ENCODE data around the gene KATNAL1.
"Not testable (repeated sequence)": the region's sequence is repeated elsewhere in the genome, so short reads cannot be mapped to it uniquely, and the experiment has no call there.

KATNAL1 gene

DNA sequence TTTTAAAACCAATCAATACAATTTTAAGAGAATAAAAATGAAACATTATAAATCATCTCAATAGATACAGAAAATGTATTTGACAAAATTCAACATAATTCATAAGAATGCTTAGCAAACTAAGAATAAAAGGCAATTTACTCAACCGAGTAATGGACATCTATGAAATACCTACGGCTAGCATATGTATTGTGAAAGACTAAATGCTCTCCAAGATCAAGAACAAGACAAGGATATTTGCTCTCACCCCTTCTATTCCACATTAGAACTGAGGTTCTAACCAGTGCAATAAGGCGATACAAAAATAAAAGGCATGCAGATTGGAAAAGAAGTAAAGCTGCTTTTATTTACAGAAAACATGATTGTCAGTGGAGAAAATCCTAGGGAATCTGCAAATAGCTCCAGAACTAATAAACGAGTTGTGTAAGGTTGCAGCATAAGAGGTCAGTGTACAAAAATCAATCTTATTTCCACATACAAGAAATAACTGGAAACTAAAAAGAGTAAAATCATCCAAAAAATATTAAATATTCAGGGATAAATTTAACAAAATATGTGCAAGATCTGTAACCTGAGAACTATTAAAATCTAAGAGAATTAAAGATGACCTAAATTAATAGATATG, 16.4 kb downstream of the KATNAL1 start:
- no peak for DNase-seq

GRCh38 chr13:30289533-30289932, 17.8 kb downstream of the KATNAL1 start:
- DNase-seq: no peak

DNA sequence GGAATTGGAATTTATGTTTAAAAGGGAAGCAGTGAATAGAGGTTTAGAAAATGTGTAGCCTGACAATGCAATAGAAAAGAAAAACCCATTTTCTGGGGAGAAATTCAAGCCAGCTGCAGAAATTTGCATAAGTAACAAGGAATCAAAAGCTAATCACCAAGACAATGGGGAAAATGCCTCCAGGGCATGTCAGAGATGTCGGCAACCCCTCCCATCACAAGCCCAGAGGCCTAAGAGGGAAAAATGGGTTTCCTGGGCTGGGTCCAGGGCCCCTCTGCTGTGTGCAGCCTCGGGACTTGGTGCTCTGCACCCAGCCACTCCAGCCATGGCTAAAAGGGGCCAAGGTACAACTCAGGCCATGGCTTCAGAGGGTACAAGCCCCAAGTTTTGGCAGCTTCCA, 21.3 kb downstream of the KATNAL1 start:
- not testable (repeated sequence) for DNase-seq

DNA sequence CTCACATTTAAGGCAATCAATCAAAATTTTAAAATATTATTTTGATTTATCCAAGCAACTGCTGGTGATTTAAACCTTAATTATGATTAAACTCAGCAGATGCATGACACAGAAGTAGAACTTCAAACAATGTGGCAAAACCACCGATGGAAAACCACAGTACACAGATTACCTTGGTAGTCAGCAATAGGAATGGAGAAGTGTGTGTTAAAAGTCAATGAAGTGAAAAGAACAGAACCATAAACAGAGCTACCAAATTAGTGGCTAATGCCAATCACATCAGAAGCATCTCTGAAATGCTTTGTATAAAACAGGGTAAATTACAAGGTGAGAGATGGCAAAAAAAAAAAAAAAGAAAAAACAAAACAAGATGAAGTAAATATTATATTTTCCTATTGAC, 31.2 kb downstream of the KATNAL1 start:
- no peak for DNase-seq

DNA sequence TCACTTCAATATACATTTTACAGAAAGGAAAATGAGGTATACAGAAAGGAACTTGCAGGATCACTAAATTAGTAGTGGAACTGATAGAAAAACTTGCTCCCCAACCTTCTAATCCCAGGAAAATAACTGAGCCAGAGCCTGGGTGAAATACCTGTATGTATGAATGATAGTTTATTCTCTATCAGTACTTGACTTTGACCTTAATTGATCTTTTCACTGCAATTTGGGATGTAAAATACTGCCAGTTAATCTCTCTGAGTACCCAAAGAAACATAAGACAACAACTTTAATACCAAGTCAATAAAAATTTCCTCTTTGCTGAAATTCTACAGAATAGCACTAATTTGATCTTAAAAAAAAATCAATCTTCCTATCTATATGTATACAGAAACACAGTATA, 33.3 kb downstream of the KATNAL1 start:
- no peak for DNase-seq

- DNase-seq: not testable (repeated sequence)
Measured at GRCh38 chr13:30270035-30270434, 37.3 kb downstream of the KATNAL1 start.

- DNase-seq: no peak
Measured at GRCh38 chr13:30268673-30269072, 38.7 kb downstream of the KATNAL1 start.

- DNase-seq: no peak
Measured at GRCh38 chr13:30266756-30267155, 40.6 kb downstream of the KATNAL1 start.

- DNase-seq: not testable (repeated sequence)
Measured at GRCh38 chr13:30259149-30259733, 48.1 kb downstream of the KATNAL1 start.

- DNase-seq: no peak
Measured at GRCh38 chr13:30257468-30258099, 49.8 kb downstream of the KATNAL1 start.

DNA sequence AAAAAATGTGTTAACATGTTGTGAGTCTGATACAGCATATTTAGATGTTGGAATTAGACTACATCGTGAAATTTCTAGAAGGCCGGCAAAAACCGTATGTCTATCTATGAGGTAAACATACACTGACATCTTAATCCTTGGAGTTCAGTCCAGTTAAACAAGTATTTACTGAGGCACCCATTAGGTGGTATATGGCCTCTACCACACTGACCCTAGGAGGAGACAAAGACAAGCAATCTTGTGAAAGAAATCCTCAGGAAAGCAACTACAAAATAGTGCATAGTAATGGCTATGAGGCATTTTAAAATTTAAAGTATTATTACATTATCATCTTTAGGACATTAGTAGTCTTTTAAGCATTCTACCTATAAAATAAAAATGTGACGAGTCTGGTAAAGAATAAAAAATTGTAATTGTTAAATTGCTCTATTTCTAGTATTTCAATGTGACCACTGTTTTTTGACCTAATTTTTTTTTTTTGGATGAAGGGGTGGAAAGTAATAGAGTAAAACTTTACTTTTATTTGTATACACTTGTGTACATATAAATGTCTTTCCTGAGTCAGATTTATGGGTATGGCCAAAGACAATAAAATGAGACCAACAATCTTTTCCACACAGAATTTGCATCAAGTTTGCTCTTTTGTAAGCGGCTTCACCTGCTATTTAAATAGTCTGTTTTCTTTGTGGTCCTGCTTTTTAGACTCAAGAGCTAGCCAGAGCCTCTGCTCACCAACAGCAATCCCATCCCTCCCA, 50.5 kb downstream of the KATNAL1 start:
- DNase-seq: no peak

DNA sequence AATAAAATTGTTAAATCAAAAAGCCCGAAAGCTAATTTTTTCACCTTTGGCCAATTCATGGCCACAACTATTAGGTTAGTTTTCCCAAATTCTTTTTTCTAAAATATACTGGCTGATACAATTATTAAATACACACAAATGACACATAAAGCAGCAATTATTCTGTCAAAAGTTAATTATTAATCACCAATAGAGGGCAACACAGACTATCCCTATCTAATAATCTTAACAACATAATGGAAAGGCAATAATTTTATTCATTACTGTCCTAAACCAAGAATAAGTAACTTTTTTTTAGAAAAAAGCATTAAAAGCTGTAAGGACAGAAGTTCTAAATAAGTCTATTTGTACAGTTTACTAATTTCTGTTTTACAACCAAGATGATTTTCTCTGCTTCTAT, 51.7 kb downstream of the KATNAL1 start:
- no peak for DNase-seq

- no peak for DNase-seq
Measured at GRCh38 chr13:30253830-30254229, 53.5 kb downstream of the KATNAL1 start.

DNA sequence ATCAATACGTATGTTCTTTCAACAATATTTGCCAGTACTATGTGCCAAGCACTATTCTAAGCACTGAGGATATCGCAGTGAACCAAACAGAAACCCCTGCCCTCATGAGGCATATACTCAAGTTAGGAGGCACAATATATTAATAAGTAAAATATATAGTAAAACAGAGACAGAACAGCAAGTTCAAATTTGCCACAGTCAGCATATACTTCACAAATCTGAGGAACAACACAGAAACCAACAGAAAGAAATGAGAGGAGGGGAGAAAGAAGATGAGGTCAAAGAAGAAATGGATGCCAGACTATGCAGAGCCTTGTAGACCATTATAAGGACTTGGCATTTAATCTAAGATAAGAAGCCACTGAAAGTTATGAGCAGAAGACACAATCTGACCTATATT, 59.9 kb downstream of the KATNAL1 start:
- no peak for DNase-seq

DNA sequence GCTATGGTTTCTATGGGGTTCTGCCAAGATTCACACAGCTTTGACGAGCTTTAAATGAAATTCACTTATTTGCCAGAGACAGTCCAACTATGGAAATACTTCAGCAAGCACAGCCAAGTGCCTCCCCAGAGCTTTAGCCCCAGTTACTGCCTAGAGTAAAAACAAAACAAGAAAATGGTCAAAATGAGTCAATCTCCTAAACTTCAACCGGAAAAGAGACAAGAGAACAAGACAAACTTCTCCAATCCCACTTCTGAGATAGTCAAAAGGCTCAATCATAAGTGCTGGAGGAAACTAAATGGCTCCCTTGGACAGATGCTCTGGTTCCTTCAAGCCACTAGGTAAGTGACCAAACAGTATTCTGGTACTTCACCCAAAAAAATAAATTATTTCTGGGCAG, 65.8 kb downstream of the KATNAL1 start:
- DNase-seq: no peak

DNA sequence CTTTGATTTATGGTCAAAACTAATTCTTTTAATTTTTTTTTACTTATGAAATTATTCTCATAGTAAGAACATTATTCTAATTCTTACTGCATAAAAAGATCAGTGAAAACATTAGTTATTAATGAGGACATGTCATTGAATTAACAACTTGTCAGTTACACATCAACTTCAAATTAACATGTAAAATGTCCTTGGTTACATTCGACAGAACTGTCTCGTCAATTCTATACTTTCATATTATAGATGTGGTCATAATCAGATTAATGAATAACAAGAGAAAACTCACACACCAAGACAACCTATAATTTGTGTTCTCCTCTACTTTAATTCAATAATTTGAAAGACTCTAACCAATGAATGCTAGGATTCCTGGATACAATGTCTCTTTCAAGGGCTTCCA, 66.7 kb downstream of the KATNAL1 start:
- no peak for DNase-seq

GRCh38 chr13:30235216-30235615, 72.1 kb downstream of the KATNAL1 start:
- DNase-seq: no peak

- no peak for DNase-seq
Measured at GRCh38 chr13:30234619-30235162, 72.7 kb downstream of the KATNAL1 start.

- no peak for DNase-seq
Measured at GRCh38 chr13:30224732-30225131, 82.6 kb downstream of the KATNAL1 start.

DNA sequence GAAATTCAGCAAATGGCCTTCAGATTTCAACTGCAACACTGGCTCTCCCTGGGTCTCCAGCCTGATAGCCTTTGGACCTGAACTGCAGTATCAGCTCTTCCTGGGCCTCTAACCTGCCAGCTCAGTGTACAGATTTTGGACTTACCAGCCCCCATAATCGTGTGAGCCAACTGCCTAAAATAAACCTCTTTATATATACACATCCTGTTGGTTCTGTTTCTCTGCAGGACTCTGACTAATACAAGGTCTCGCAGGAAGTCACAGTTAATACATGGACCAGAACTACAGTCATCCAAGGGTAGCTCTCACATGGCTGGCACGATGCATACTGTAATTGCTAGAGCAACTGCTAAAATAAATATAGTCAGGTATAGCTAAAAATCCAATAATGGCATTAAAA, 85.1 kb downstream of the KATNAL1 start:
- no peak for DNase-seq

DNA sequence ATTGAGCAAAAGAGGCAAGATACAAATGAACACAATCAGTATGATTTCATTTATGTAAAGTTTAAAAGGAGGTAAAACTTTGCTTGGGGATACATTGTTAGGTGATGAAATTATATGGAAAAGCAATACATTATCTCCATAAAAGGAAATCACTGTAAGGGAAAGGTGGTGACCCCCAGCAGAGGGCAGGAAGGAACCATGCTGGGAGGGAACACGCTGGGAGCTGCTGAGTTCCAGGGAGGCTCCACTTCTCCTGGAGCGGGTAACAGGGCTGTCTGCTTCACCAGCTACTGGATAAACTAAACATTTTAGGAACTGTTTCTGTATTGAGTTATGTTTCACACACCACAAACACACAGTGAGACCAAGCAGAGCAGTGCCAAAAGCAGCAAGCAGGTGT, 91.2 kb downstream of the KATNAL1 start:
- DNase-seq: no peak

GRCh38 chr13:30212256-30212655, 95.1 kb downstream of the KATNAL1 start:
- DNase-seq: no peak

DNA sequence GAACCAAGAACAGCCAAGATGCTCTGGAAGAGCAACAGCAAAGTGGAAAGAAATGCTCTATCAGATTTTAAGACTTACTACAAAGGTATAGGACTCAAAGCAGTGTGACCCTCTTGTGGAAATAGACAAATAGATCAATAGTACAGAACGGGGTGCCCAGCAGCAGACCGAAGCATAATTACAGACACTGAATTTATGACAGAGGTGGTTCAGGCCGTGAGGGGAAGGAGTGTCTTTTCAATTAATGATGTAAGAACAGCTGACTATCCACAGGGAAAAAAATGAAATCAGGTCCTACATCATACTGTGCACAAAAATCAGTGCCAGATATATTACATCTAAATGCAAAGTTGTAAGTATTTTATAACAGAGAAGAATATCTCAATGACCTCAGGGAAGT, 95.6 kb downstream of the KATNAL1 start:
- DNase-seq: no peak

DNA sequence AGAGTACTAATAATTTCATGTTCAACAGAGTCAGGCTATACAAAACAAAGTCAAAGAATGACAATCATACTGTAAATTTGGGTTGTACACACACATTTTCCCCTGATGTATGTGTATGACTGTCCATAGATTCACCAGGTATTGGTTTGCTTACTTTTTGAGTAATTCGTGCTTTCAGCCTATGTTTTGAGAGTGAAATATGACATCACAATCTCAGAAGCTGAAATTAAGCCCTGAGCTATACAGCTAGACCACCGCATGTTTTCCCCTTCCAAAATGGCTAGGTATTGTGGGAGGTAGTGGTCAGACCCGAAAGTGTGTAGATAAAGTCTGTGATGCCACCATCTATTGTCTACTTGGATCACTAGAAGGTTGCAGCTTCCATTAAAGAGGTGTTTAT, 102.8 kb downstream of the KATNAL1 start:
- DNase-seq: no peak

Data from NK-92 treated with Interleukin-12 subunit alpha and Interleukin-12 subunit beta, amount 100 ng/mL, for 24 hours (cell line).